Panc1 (cell line): ENCODE data around the gene NR2C2. TPM values are rescaled to one million over a fixed set of nuclear protein-coding genes. Genes with fewer than 3 reads are reported as not detected.

Experiments used
- ATAC-seq: fragments of 200-7000 bp; cut with Tn5 transposase; 2 replicates; pipeline ENCODE4 v1.9.1; 2020; ENCODE audit warnings: mild to moderate bottlenecking, moderate library complexity
- BruUV-seq: library from RNA; stranded (reverse); fragments of 400-500 nt; replicated peaks from 2 replicates; lab custom pipeline; 2021; lab: Mats Ljungman, UMichigan
- CTCF ChIA-PET: fragments of 300-600 bp; sonication (Branson Sonifier 250); formaldehyde crosslinking; loops from one replicate; lab custom pipeline; 2022; ENCODE audit warnings: antibody characterized with exemption; lab: Charles Lee
- POLR2A ChIA-PET: fragments of 300-600 bp; sonication (Branson Sonifier 250); formaldehyde crosslinking; loops from one replicate; lab custom pipeline; 2022; ENCODE audit warnings: antibody characterized with exemption; lab: Charles Lee
- DNase-seq: peaks from one replicate; pipeline ENCODE4 v3.0.0-alpha.2; 2010; ENCODE audit warnings: low read depth, low spot score
- H3K27ac ChIP-seq: 2 replicates; pipeline ENCODE4 v1.5.1; 2011; ENCODE audit warnings: mild to moderate bottlenecking, low read length, inconsistent platforms
- H3K27me3 ChIP-seq: fragments of 200-500 bp; sonication (Bioruptor generic); 2 replicates; pipeline ENCODE4 v1.6.0; 2014; ENCODE audit warnings: low read length, inconsistent platforms; ENCODE audit not compliant: control insufficient read depth, insufficient read depth
- H3K36me3 ChIP-seq: fragments of 200-500 bp; sonication (Bioruptor generic); 2 replicates; pipeline ENCODE4 v1.5.1; 2014; ENCODE audit warnings: inconsistent platforms, mild to moderate bottlenecking, low read length, moderate library complexity; ENCODE audit not compliant: control insufficient read depth, insufficient read depth
- H3K4me1 ChIP-seq: 2 replicates; pipeline ENCODE4 v1.5.1; 2011; ENCODE audit warnings: inconsistent platforms, mild to moderate bottlenecking, low read length, moderate library complexity; ENCODE audit not compliant: control insufficient read depth, insufficient read depth
- H3K4me3 ChIP-seq, 2 experiments: 2 replicates each; pipeline ENCODE4 v1.5.1; 2011 to 2012; ENCODE audit warnings: low read depth in 2 of 2, low read length in 2 of 2, mild to moderate bottlenecking in 2 of 2, inconsistent platforms in 1 of 2, moderate library complexity in 1 of 2
- H3K9me3 ChIP-seq: fragments of 200-500 bp; sonication (Bioruptor generic); 2 replicates; pipeline ENCODE4 v1.5.1; 2014; ENCODE audit warnings: low read depth, mild to moderate bottlenecking, inconsistent platforms, low read length, moderate library complexity; ENCODE audit not compliant: control insufficient read depth, insufficient read depth
- CTCF ChIP-seq: fragments of 450-650 bp; IDR thresholded peaks from 2 replicates; pipeline ENCODE4 v1.5.1; 2017; ENCODE audit warnings: mild to moderate bottlenecking
- POLR2AphosphoS5 ChIP-seq: IDR thresholded peaks from 2 replicates; pipeline ENCODE4 v1.6.1; 2012; ENCODE audit warnings: mild to moderate bottlenecking, low read depth, low read length, moderate library complexity
- REST ChIP-seq, 2 experiments: IDR thresholded peaks; 2 replicates each; pipeline ENCODE4 v1.6.1; 2011 to 2012; ENCODE audit warnings: low read depth in 2 of 2, control low read depth in 1 of 2, low read length in 1 of 2, mild to moderate bottlenecking in 1 of 2, moderate library complexity in 1 of 2; ENCODE audit not compliant: insufficient read depth in 1 of 2
- SIN3A ChIP-seq: IDR thresholded peaks from 2 replicates; pipeline ENCODE4 v1.6.1; 2012; ENCODE audit warnings: low read depth, mild to moderate bottlenecking, low read length, moderate library complexity, borderline replicate concordance; ENCODE audit not compliant: insufficient read depth
- TCF7L2 ChIP-seq: IDR thresholded peaks from 2 replicates; pipeline ENCODE4 v1.6.1; 2011; ENCODE audit warnings: mild to moderate bottlenecking, low read depth, low read length, inconsistent platforms
- in situ Hi-C: cut with HindIII; loops from 2 replicates; pipeline ENCODE4 v1.10.0; 2016; ENCODE audit warnings: low sequenced_read_pairs, low pct_unique_long_range_greater_than_20kb
- intact Hi-C: fragments of 100-400 bp; cut with micrococcal nuclease; formaldehyde crosslinking; loops from one replicate; pipeline ENCODE4 v1.10.0; 2022; ENCODE audit not compliant: unreplicated experiment
- total RNA-seq: library from RNA; stranded (reverse); gene quantifications from one replicate; pipeline ENCODE4 v1.2.1, GENCODE V29; 2021; ENCODE audit not compliant: unreplicated experiment

The NR2C2 gene
- total RNA-seq, 1 experiment from 2014 or later: 30.6 TPM

GRCh38 chr3:15044326-15044725, 96.9 kb downstream of the NR2C2 start:
- no peak for TF ChIP-seq REST (IDR thresholded peaks at IDR 0.05; ENCODE audit: insufficient read depth in 1 of 2, low read depth in 2 of 2, low read length in 1 of 2)
- TF ChIP-seq CTCF: no peak
- no peak for TF ChIP-seq POLR2AphosphoS5
- no peak for TF ChIP-seq SIN3A
- TF ChIP-seq TCF7L2: no peak
- Histone ChIP-seq H3K9me3 (no peaks in the 10 kb centered on the region), H3K27ac (no peak overlapping the region), H3K27me3 (no peaks in the 10 kb centered on the region), H3K4me3 (no peak overlapping the region), H3K4me1 (no peaks in the 10 kb centered on the region), H3K36me3 (peaks cover 25% of the 10 kb centered on the region)
- no peak for ATAC-seq
- POLR2A ChIA-PET: interaction anchor here (0.5 kb wide), 1 partner anchor 88 kb away, joined by 5 read pairs; no protein-coding TSS in a partner anchor
- intact Hi-C loops (no loop called here), in situ Hi-C loops (no loop called here)
- CTCF ChIA-PET: no interaction called here
- no TSS peak for BruUV-seq
- no peak for DNase-seq

- H3K9me3 ChIP-seq: no peaks in the 10 kb centered on the region
- H3K27me3 ChIP-seq: no peaks in the 10 kb centered on the region
- intact Hi-C loops (no loop called here), in situ Hi-C loops (no loop called here)
- TF ChIP-seq TCF7L2 (no peak), POLR2AphosphoS5 (no peak), REST (IDR thresholded peaks at IDR 0.05; ENCODE audit: insufficient read depth in 1 of 2, low read depth in 2 of 2, low read length in 1 of 2) (no peak), SIN3A (no peak), CTCF (no peak)
- BruUV-seq: no TSS peak
- H3K4me3 ChIP-seq: no peak overlapping the region
- H3K4me1 ChIP-seq: no peaks in the 10 kb centered on the region
- H3K36me3 ChIP-seq: peaks cover 27% of the 10 kb centered on the region
- ATAC-seq: no peak
- ChIA-PET CTCF (no interaction called here), POLR2A (no interaction called here)
- DNase-seq: no peak
- no peak overlapping the region for H3K27ac ChIP-seq
These were observed 98.3 kb downstream of the NR2C2 start for GRCh38 chr3:15045667-15046066.
